Ovary (tissue), 3 donors: ENCODE measurements around the gene CTU1.

Experiments
- EP300 ChIP-seq: sonication (generic); formaldehyde crosslinking; IDR thresholded peaks from one replicate; pipeline ENCODE4 v1.6.1; 2017; ENCODE audit warnings: antibody characterized with exemption
- POLR2A ChIP-seq: fragments of 450-650 bp; IDR thresholded peaks from one replicate; pipeline ENCODE4 v1.6.1; 2017; ENCODE audit warnings: antibody characterized with exemption, mild to moderate bottlenecking, moderate library complexity
- TF ChIP-seq, protein P1 (sequence below), 3 donors: fragments of 450-650 bp in 2 of 3; fragments of 200-600 bp in 1 of 3; IDR thresholded peaks; one replicate each; pipeline versions ENCODE4 v1.5.1 to v1.8.0; 2016 to 2022; ENCODE audit warnings: antibody characterized with exemption in 3 of 3, mild to moderate bottlenecking in 1 of 3
- donor health status: DM: no; HTN: no; CAD: no.

DNA sequence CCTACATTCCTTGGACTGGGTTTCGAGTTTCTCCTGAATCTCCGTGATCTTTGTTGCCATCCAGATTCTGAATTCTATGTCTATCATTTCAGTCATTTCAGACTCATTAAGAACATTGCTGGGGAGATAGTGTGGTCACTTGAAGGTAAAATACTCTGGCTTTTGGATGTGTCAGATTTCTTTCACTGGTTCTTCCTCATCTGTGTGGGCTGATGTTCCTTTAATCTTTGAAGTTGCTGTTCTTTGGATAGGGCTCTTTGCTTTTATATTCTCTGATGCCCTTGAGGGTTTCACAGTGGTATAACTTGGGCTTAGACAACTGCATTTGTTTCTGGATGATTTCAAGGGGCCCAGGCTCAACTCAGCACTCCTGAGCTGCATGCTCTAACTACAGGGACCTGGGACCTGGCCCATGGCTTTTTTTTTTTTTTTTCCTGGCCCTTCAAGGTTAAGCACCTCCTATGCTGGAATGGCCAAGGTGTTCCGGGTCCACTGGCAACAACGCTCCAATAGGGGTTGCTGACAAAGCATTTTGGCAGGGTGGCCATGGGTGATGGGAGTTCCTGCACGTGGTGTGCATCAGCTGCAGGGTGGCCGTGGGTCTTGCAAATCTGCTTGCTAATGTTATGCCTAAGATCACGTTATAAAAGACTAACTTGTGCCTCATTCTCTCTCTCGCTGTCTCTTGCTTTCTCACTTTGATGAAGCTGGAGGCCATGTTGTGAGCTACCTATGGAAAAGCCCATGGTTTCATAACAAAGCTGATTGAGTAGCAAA, 28.0 kb upstream of the CTU1 start:
- TF ChIP-seq, protein P1, sequence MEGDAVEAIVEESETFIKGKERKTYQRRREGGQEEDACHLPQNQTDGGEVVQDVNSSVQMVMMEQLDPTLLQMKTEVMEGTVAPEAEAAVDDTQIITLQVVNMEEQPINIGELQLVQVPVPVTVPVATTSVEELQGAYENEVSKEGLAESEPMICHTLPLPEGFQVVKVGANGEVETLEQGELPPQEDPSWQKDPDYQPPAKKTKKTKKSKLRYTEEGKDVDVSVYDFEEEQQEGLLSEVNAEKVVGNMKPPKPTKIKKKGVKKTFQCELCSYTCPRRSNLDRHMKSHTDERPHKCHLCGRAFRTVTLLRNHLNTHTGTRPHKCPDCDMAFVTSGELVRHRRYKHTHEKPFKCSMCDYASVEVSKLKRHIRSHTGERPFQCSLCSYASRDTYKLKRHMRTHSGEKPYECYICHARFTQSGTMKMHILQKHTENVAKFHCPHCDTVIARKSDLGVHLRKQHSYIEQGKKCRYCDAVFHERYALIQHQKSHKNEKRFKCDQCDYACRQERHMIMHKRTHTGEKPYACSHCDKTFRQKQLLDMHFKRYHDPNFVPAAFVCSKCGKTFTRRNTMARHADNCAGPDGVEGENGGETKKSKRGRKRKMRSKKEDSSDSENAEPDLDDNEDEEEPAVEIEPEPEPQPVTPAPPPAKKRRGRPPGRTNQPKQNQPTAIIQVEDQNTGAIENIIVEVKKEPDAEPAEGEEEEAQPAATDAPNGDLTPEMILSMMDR (IDR thresholded peaks at IDR 0.05): no peak
- TF ChIP-seq EP300 (no peak), POLR2A (no peak)
